C4-2B (cell line): ENCODE measurements around the gene RPS6KL1.
A peak's percentile ranks its signal among the peaks of the same experiment; 100 is the strongest.

ENCODE experiments used
- H3K27ac ChIP-seq: fragments of 450-650 bp; 2 replicates; pipeline ENCODE4 v1.5.1; 2017
- CTCF ChIP-seq: fragments of 450-650 bp; conservative IDR thresholded peaks from 2 replicates; pipeline ENCODE4 v1.5.1; 2017; ENCODE audit warnings: mild to moderate bottlenecking
- ZFX ChIP-seq: fragments of 450-650 bp; IDR thresholded peaks from 2 replicates; pipeline ENCODE4 v1.6.1; 2017

RPS6KL1 gene, protein sequence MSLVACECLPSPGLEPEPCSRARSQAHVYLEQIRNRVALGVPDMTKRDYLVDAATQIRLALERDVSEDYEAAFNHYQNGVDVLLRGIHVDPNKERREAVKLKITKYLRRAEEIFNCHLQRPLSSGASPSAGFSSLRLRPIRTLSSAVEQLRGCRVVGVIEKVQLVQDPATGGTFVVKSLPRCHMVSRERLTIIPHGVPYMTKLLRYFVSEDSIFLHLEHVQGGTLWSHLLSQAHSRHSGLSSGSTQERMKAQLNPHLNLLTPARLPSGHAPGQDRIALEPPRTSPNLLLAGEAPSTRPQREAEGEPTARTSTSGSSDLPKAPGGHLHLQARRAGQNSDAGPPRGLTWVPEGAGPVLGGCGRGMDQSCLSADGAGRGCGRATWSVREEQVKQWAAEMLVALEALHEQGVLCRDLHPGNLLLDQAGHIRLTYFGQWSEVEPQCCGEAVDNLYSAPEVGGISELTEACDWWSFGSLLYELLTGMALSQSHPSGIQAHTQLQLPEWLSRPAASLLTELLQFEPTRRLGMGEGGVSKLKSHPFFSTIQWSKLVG

DNA sequence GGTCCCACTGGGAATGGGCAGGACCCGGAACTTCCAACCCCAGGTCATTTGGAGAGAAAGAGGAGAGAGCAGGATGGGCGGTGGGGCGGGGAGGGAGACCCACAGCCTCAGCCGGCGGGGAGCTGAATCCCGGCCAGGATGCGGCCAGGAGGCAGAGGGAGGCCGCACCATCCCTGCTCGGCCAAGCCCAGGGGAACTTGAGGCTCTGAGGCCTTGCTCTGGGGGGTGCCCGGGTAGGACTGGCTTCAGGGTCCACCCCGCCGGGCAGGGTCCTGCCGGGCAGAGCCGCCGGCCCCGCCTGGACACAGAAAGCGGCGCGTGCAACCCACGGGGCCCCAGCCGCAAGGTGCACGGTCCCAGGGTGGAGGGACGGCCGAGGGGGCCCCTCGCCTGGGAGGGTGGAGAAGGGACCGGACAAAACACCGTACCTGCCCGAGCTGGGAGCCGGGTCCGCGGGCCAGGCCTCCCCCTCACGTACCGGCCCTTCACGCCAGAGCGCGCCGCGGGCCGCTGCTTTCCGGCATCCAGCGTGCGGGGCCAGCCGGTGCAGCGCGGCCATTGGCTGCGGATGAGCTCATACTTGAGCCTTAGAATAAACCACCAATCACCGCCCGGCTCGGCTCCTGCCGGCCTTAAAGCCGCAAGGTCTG, at the start of gene RPS6KL1:
TSS of gene RPS6KL1 (minus strand) at position 509 of the 650 bp plus-strand sequence. CDS start 1,719 bp downstream, outside the sequence.
- peak within 1 kb of the TSS; percentile 67 for H3K27ac ChIP-seq
- TF ChIP-seq CTCF (no peak), ZFX (peak; percentile 89; the same call in 1 of the 2 replicates)

- TF ChIP-seq ZFX (no peak), CTCF (no peak)
Measured at GRCh38 chr14:74968811-74969210, 45.8 kb upstream of the RPS6KL1 start.

GRCh38 chr14:74965486-74966153, 42.6 kb upstream of the RPS6KL1 start:
- H3K27ac ChIP-seq = no peak overlapping the region
- TF ChIP-seq ZFX (no peak), CTCF (no peak)

More at GRCh38 chr14:74968811-74969210, 45.8 kb upstream of the RPS6KL1 start:
- no peak overlapping the region for H3K27ac ChIP-seq

DNA sequence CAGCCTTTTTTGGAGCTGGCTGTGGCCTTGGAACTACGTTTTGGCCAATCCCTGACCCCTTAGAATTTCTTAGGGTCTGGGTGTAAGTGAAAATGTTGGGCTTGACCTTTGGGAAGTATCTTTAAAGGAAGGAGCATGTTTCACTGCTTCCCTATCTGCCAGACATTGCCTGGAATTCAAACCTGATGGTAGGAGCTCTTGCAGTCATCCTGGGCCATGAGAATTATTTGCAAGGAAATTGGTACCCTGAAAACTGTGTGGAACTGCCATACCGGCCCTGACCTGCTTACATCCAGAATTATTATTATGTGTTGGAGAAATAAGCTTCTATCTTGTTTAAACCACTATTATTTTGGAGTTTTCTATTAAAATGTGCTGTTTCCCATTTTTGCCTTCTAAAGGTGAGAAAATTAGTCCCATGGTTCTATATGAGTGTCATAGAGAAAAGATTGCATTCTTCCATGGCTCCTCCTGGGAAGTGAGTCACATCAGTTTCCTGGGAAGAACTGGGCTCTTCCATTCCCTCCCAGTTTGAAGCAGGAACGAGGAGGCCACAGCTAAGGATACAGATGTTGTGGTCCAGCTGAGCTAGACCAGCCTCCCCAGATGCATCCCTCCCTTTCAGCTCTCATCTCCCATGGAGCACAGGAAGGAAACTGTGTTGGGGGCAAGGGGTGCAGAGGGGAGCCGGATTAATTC, 41.9 kb upstream of the RPS6KL1 start:
- H3K27ac ChIP-seq = no peak overlapping the region

DNA sequence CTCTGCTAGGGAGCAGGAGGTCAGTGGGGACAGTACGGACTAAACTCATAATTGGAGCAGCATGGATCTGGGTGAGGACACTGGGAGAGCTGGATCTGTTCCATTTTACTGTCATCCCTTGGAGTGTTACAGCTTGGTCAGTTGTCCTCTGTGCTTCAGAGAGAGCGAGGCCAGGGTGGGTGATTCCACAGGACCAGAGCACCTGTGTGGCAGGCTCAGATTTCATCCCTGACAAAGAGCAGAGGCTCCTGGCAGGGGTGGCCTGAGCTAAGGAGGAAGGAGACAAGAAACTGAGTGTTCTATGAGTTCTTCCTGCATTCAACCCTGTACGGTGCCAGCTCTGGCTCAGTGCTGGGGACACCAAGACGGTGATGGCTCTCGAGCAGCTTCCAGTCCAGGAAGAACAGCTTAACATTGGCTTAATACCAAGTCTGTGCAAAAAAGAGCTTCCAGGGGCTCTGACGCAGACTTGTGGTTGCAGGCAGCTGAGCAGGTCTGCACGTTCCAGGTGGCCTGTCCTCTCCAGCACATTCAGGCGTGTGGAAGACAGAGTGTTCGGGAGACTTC, 40.7 kb upstream of the RPS6KL1 start:
- TF ChIP-seq CTCF = no peak
- no peak for TF ChIP-seq ZFX

More for the DNA sequence above, 41.9 kb upstream of the RPS6KL1 start:
- TF ChIP-seq ZFX (no peak), CTCF (no peak)

DNA sequence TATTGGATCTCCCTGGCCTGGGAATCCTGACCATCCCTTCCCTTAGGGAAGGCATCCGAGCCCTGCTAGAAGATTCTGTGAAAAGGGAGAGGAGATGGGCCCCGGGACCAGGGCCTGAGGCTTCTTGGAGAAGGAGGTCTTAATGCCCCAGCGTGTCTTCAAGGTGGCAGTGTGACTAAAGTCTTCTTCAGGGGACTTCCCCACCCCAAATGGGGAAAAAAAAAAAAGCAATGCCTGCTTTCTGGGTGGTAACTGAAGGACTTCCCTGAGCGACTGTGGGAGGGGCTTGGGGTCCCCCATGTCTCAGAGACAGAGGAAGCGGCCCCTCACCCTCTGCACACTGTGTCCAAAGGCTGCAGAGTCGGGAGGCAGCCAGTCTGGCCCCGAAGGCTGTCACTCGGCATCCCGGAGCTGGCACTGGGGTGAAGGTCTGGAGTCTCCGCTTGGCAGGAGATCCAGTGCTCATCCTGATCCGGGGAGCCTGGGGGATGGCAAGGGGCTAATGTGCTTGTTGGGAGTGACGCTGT, 40.2 kb upstream of the RPS6KL1 start:
- peak overlapping the region; percentile 10; the same call in 1 of the 2 replicates for H3K27ac ChIP-seq
- TF ChIP-seq ZFX = no peak
- TF ChIP-seq CTCF = no peak

More for the DNA sequence above, 40.7 kb upstream of the RPS6KL1 start:
- H3K27ac ChIP-seq = peak overlapping the region; percentile 10; the same call in 1 of the 2 replicates
